WERI-Rb-1 (cell line): ENCODE data around the gene TXNRD2.
A peak's percentile ranks its signal among the peaks of the same experiment; 100 is the strongest.

Source experiments
- DNase-seq: peaks from one replicate; pipeline ENCODE4 v3.0.0-alpha.2; 2020
- H3K27ac ChIP-seq: fragments of 250-450 bp; sonication (Bioruptor Pico); 2 replicates; pipeline ENCODE4 v1.5.1; 2020; ENCODE audit warnings: mild to moderate bottlenecking, moderate library complexity
- H3K27me3 ChIP-seq: fragments of 250-450 bp; sonication (Bioruptor Pico); 2 replicates; pipeline ENCODE4 v1.5.1; 2021; ENCODE audit warnings: mild to moderate bottlenecking, low read depth, moderate library complexity; ENCODE audit not compliant: insufficient read depth, severe bottlenecking
- H3K36me3 ChIP-seq: fragments of 250-450 bp; sonication (Bioruptor Pico); 2 replicates; pipeline ENCODE4 v1.5.1; 2020; ENCODE audit warnings: mild to moderate bottlenecking, moderate library complexity
- H3K4me3 ChIP-seq: 2 replicates; pipeline ENCODE4 v1.5.1; 2011; ENCODE audit warnings: low read depth, mild to moderate bottlenecking, control low read depth, low read length
- H3K9me3 ChIP-seq: fragments of 250-450 bp; sonication (Bioruptor Pico); 2 replicates; pipeline ENCODE4 v1.5.1; 2021; ENCODE audit warnings: mild to moderate bottlenecking, moderate library complexity; ENCODE audit not compliant: severe bottlenecking
- CTCF ChIP-seq: IDR thresholded peaks from 2 replicates; pipeline ENCODE4 v1.5.1; 2011; ENCODE audit warnings: low read depth, mild to moderate bottlenecking, control low read depth, inconsistent platforms, low read length

The TXNRD2 gene

DNA sequence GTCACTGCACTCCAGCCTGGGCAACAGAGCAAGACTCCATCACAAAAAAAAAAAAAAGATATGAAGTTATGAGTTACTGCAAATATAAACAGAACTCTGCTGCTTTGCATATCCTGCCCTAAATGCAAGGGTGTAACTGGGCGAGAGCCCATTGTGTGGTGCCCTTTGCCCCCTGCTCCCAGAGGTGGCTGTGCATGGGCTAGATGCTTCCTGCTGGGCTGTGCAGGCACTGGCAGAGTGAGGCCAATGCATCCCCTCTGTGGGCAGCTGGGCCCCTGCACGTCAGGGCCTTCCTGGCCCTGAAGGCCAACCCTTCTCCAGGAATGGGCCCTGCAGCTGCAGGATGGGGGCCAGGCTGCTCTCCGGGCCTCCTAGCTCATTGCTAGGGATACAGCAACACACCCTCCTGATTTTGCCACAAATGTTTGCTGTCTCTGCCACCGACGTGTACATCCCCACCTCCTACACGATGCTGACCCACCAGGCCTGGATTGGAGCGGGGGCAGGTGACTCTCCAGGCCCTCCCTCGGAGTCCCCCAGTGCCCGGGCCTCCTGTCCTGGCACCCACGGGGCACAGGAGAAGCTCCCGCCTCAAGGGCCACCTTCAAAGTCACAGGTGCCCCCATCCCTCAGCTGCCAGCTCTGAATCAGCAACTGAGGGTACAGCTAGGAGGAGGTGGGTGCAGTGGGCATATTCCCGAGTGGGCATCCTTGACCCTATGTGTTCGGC, 40.7 kb downstream of the TXNRD2 start:
- Histone ChIP-seq H3K36me3 (no peaks in the 10 kb centered on the region; the same call in 1 of the 2 replicates), H3K9me3 (no peaks in the 10 kb centered on the region), H3K4me3 (no peak overlapping the region), H3K27ac (no peak overlapping the region), H3K27me3 (no peaks in the 10 kb centered on the region)
- TF ChIP-seq CTCF = no peak
- DNase-seq = no peak

GRCh38 chr22:19898831-19899567, 42.6 kb downstream of the TXNRD2 start:
- no peaks in the 10 kb centered on the region for H3K27me3 ChIP-seq
- DNase-seq = no peak
- no peak overlapping the region for H3K4me3 ChIP-seq
- H3K9me3 ChIP-seq = no peaks in the 10 kb centered on the region
- H3K27ac ChIP-seq = no peak overlapping the region
- no peak for TF ChIP-seq CTCF
- no peaks in the 10 kb centered on the region; the same call in 1 of the 2 replicates for H3K36me3 ChIP-seq

DNA sequence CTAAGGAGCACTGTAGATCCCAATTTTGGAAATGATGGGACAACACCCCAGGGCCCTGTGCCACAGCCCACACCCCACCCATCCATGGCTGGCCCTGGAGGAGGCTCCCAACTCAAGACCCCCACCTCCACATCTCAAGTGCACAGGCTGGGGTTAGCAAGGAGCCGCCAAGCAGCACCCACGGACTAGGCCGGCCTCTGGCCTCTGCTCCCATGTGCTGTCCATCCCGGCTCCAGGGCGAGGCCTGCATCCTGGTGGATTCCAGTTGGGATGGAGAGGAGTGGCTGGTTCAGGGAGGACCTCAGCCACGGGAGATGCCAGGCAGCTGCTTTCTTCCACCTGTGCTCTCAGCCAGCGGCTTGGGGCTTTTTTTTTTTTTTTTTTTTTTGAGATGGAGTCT, 43.5 kb downstream of the TXNRD2 start:
- Histone ChIP-seq H3K36me3 (no peaks in the 10 kb centered on the region; the same call in 1 of the 2 replicates), H3K27ac (no peak overlapping the region), H3K27me3 (no peaks in the 10 kb centered on the region), H3K9me3 (no peaks in the 10 kb centered on the region), H3K4me3 (no peak overlapping the region)
- DNase-seq = no peak
- TF ChIP-seq CTCF = no peak

DNA sequence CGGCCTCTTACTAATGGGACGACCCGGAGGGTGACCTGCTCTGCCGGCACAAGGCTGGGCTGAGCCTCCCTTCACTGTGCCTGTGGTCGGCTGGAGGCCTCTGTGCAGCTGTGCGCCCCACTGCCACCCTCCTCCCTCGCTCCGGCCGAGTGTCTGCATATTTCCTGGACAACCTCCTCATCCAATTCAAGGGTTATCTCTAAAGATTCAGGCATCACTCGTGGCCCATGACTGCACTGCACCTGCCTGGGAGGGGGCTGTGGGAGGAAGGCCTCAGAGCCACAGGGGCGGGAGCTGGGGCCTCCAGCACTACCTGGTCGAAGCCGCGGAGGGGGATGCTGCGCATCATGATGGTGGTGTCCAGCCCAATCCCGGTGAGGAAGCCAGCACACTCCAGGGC, 43.9 kb downstream of the TXNRD2 start:
- no peak for TF ChIP-seq CTCF
- no peak for DNase-seq
- H3K36me3 ChIP-seq = no peaks in the 10 kb centered on the region; the same call in 1 of the 2 replicates
- no peaks in the 10 kb centered on the region for H3K27me3 ChIP-seq
- H3K27ac ChIP-seq = no peak overlapping the region
- H3K4me3 ChIP-seq = no peak overlapping the region
- no peaks in the 10 kb centered on the region for H3K9me3 ChIP-seq

- Histone ChIP-seq H3K36me3 (no peaks in the 10 kb centered on the region; the same call in 1 of the 2 replicates), H3K27me3 (no peaks in the 10 kb centered on the region), H3K27ac (no peak overlapping the region), H3K9me3 (no peaks in the 10 kb centered on the region), H3K4me3 (no peak overlapping the region)
- peak; percentile 69 for DNase-seq
- TF ChIP-seq CTCF = 0 out of 2 replicates have a peak, but pooled peaks have one; percentile 4
These were observed 44.8 kb downstream of the TXNRD2 start for GRCh38 chr22:19896665-19897355.
